Suppressor macrophage treated with lipopolysaccharide for 1 hour (primary cell): ENCODE measurements around the gene SLC25A15.
A peak's percentile ranks its signal among the peaks of the same experiment; 100 is the strongest.

ENCODE experiments used
- DNase-seq, 3 donors: peaks; one replicate each; pipeline ENCODE4 v3.0.0-alpha.2; 2020 to 2022

The SLC25A15 gene

DNA sequence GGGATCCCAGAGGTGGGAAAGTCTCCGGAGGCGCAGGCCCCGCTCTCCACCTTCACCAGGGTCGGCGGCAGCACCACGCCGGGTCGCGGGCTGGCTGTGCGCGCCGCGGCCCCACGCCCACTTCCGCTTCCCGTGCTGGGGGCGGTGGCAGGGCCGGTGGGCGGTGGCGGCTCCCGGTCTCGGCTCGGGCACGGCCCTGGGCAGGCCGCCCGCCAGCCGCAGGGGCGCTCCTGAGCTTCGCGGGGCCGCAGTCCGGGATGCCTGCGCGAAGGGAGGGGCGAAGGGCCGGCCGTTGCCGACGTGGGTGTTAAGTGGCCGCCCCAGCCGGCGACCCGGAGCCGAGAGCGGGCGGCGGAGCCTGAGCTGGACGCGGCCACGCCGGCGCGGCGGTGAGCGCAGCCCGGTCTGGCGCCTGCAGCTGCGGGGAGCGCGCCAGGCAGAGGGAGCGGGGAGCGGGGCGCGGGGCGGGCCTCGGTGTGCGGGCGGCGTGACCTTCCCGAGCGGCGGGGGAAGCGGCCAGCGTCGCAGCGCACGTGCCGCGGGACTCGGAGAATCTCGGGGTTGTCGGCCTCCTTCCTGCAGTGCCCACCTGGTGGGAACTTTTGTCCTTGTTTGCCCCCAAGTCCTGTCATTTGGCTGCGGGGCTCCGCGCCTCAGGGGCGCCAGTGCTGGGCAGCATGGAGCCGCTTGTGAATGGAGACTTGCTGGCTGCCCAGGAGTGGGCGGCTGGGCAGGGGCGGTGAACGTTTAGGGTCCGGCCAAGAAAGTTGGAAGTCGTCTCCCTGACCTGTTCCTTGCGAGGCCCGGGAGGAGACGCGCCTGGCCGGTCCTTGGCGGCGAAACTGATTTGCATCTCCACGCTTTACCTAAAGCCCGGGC, at the start of gene SLC25A15:
SLC25A15 (plus strand) TSS at position 337 of the 879 bp plus-strand sequence. CDS start 3,616 bp downstream, outside the sequence.
- DNase-seq = peak; percentile 88 to 94 (median 92)

- no peak for DNase-seq
Observed at GRCh38 chr13:40749327-40749726, 40.1 kb upstream of the SLC25A15 start.

DNA sequence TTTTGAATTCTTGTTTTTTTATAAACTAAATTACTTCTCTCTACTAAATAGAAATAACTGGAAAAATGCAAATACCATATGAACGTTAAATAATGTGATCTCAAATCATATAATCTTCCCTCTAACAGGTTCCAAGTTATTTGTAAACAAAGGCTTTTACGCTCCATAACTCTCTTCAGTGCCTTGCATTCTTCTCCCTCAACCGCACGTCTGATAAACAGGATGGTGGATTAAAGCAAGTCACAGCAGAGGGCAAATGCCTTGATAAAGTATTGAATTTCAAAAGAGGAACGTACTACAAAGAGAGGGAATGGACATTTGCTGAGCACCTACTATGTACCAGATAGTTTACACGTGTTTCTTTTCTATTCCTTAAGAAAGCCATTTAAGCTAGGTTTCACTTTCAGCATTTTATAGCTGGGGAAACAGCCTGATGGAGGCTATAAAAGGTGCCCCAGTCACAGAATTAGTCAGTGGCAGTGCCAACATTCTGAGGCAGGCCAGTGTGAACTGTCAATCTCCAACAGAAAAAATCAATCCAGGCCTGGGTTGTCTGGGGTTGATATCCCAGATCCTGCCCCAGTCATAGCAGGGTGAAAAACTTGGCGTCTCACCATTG, 34.2 kb upstream of the SLC25A15 start:
- DNase-seq = no peak

GRCh38 chr13:40756042-40756441, 33.4 kb upstream of the SLC25A15 start:
- DNase-seq = no peak

- no peak for DNase-seq
Observed at GRCh38 chr13:40758811-40759210, 30.6 kb upstream of the SLC25A15 start.

DNA sequence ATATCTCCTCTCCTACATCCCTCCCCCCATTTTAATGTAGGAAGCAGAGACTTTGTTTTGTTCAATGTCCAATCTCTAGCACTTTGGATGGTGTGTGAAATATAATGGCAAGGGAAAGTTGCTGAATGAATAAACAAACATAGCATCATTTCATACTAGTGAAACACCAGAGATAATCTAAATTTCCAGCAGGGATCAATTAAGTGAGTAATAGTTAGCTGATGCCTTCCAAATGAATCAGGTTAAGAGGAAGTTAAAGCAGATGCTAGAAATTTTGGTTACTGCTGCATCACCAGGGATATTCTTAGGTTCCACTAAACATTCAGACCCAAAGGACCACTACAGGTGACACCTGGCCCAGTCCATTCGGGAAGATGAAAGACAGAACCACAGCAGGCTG, 26.6 kb upstream of the SLC25A15 start:
- DNase-seq = no peak

- DNase-seq = no peak
Observed at GRCh38 chr13:40764587-40765403, 24.6 kb upstream of the SLC25A15 start.

GRCh38 chr13:40765602-40766001, 23.8 kb upstream of the SLC25A15 start:
- DNase-seq = no peak

DNA sequence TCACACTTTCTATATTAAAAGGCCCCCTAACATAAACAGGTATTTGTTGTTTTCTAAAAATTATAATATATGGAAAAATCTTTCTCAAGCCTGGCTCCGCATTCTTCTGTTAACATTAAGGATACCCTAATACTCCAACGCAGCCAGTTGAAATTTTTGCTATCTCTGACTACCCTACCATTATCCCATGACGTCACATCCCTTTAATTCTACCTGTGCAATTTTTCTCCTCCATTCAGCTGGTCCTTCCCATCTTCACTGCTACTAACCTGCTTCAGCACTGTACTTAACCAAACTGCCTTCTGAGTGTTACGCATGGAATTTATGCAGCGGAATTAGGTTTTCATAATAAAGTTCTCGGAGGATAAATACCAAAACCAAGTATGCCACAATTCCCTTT, 19.4 kb upstream of the SLC25A15 start:
- no peak for DNase-seq

GRCh38 chr13:40770609-40770933, 18.8 kb upstream of the SLC25A15 start:
- peak in 1 of 3 donors; percentile 3 for DNase-seq

GRCh38 chr13:40770934-40771618, 18.3 kb upstream of the SLC25A15 start, which contains the start of gene MRPS31:
TSS of gene MRPS31 (minus strand) at chr13:40771190. CDS start at chr13:40771136, 54 bp downstream.
- DNase-seq = peak; percentile 96 to 98 (median 97)

DNA sequence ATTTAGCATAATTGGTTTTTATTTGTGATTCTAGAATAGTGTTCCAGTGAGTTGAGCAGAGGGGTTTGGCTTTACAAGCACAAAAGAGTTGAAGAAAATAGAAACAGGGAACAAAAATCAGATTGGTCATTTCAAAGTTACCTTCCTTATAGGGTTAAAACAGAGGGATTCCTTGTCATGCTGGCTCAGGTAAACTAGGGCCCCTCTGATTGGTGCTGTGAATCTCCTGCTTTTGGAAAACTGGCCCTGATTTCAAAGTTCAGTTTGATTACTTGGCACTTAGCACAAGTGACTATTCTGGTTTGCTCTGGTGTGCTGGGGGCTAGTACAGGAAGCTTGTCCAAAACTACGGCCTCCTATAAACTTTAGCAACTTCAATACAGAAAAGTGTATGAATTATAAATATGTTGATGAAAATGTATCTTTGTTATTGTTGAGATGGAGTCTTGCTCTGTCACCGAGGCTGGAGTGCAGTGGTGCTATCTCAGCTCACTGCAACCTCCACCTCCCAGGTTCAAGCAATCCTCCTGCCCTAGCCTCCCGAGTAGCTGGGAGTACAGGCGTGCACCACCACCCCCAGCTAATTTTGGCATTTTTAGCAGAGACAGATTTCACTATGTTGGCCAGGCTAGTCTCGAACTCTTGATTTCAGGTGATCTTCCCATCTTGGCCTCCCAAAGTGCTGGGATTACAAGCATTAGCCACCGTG, 16.5 kb upstream of the SLC25A15 start:
- DNase-seq = no peak

- no peak for DNase-seq
Observed at GRCh38 chr13:40774672-40775071, 14.7 kb upstream of the SLC25A15 start.

GRCh38 chr13:40776232-40776631, 13.2 kb upstream of the SLC25A15 start:
- DNase-seq = no peak

DNA sequence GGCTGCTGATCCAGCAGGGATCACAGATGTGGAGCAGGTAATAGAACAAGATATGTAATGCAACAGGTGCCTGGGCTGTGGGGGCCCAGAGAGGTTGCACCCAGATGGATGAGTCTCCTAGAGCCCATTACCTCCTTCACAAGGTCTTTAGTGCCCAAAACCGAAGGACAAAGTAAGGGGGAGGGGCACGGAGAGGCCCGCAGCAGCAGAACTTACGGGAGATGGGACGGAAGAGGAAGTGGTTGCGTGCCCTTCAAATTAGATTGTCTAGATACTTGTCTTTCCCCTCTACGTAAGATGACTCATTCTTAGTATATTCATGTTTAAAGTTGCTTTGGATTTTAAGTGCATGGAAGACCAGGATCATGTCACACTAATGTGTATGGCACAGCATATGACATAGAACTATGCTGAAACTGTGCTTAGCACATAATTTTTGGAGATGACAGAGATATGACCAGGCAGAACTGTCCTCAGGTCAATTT, 12.7 kb upstream of the SLC25A15 start:
- peak; percentile 52 to 80 (median 68) for DNase-seq

DNA sequence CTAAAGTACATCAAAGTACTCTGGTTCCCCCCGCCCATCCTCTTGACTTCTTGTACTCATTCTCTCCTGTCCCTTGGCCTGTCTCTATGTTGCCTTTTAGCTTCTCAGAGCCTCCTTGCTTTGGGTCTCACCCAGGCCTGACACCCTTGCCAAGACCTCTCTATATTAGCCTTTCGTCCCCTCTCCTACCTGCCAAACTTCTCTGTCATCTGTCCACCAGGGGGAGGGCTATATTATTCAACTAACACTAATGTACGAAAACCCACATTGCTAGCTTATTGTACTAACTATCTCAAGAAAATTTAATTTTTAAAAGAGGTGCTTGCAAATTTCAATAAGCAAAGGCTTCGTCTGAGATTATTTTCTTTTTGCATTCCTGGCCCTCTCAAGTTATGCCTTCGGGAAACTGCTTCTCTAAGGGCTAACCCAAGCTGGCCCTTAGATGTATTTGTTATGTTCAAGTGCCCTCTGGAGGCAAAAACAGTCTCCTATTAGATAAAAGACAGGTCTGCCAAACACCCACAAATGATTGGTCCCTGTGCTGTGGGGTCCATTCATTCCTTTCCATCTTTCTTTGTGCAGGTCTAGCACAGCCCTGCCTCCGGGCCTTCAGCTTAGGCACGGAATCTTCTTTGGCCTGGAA, 12.1 kb upstream of the SLC25A15 start:
- peak; percentile 55 to 60 (median 57) for DNase-seq

DNA sequence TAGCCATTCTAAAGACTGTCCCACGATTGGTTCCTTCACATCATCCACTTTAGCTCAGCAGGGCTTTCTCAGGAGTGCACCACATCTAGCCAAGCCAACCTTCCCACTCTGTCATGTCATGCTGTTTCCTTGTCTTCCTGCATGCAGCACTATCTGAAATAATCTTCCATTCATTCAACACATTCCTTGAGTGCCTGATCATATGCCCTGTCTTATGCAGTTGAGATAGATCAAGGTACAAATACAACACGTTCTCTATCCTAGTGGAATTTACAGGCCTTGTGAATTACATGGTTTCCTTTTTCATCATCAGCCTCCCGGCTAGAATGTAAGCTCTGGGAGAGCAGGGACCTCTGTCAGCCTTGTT, 11.6 kb upstream of the SLC25A15 start:
- DNase-seq = no peak

DNA sequence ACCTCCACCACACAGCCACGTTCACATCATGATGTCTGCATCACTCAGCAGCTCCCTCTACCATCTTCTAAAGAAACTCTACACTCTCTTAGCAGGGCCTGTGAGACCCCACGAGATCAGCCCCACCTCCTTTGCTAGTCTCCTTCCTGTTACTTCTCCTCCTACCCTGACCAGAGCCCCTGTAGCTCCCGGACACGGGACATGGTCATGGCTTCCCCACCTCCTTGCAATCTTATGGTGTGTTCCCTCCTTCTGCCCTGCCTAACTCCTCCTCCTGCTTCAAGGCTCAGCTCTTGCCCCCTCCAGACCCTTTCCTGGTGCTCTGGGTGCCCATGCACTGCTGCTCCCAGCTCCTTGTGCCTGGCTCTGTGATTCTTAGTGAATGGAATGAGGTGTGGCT, 10.4 kb upstream of the SLC25A15 start:
- no peak for DNase-seq

DNA sequence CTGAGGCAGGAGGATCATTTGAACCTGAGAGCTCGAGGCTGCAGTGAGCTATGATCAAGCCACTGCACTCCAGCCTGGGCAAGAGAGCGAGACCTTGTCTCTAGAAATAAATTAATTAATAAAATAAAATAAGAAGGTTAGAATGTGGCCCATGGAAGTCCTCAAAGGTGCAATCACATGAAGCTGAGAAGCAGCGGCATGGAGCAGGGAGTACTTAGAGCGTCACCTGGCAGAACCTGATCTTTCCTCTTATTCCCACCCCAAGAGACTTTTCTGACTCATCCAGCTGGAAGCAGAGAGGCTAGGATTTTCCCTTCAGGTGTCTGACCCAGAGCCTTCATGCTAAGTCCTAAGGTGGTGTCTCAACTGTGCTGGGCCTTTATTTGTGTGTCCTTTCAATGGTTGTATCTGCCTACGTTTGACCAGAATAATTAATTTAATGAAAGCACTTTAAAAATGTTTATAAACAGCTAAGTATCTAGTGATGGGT, 9.6 kb upstream of the SLC25A15 start:
- no peak for DNase-seq

DNA sequence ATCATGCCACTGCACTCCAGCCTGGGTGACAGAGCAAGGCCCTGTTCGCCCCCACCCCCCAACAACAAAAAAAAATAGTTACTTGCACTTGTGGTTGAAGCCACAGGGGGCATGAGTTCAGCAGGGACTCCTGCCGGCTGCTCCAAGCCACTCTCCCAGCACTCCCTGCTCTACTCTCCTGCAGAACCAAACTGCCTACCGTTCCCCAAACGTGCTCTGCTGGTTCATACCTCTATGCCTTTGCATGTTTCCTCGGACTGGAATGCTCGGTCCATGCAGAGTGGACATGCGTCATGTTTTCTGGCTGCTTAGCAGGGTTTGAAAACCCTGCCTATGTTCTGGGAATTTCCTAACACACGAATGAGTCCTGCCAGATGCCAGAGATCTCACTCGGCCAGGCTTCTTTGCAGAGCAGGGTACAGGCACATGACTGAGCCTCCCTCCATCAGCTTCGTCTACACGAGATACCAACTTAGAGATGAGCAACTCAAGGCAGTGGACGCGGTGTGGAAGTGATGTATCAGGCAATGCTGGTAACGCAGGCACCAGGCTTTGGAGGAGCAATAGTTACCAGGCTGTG, 8.5 kb upstream of the SLC25A15 start:
- no peak for DNase-seq

DNA sequence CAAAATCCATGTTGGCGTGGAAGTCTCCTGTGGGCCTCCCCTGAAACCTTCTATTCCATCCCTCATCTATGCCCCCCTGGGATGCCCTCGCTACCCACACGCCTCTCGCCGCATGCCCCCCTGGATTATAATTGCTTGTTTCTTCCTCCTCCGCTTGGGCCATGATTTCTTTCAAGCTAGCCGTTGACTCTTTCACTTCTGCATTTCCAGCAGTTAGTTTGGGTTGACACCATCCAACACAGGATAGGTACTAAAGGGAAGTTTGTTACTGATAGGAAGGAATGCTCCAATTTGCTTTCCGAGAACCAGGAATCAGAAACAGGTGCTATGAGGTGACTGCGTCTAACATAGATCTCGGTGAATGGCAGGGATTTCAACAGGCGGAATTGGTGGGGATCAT, 7.7 kb upstream of the SLC25A15 start:
- peak; percentile 44 to 63 (median 61) for DNase-seq
